SK-N-SH (cell line): ENCODE measurements around the gene PALM3.

ENCODE experiments used
- EZH2phosphoT487 ChIP-seq: fragments of 200-600 bp; sonication (generic); IDR thresholded peaks from 2 replicates; pipeline ENCODE4 v1.6.1; 2017; ENCODE audit warnings: low read depth, mixed run types, mild to moderate bottlenecking, antibody characterized with exemption, moderate library complexity, borderline replicate concordance
- GABPA ChIP-seq: IDR thresholded peaks from 2 replicates; pipeline ENCODE4 v1.4.0; 2012; ENCODE audit warnings: low read depth, mild to moderate bottlenecking
- MEF2A ChIP-seq: IDR thresholded peaks from 2 replicates; pipeline ENCODE4 v1.4.0; 2012; ENCODE audit warnings: low read depth, borderline replicate concordance
- TAF1 ChIP-seq: IDR thresholded peaks from 2 replicates; pipeline ENCODE4 v1.6.1; 2012; ENCODE audit warnings: low read depth, mild to moderate bottlenecking, low read length, moderate library complexity, borderline replicate concordance
- YY1 ChIP-seq: IDR thresholded peaks from 2 replicates; pipeline ENCODE4 v1.4.0; 2012; ENCODE audit warnings: low read depth, mild to moderate bottlenecking
- TF ChIP-seq, protein P1 (sequence below): fragments of 200-600 bp; sonication (generic); IDR thresholded peaks from 2 replicates; pipeline ENCODE4 v1.6.1; 2017; ENCODE audit warnings: antibody characterized with exemption, mild to moderate bottlenecking, moderate library complexity
- TF ChIP-seq, protein P2 (sequence below): IDR thresholded peaks from 2 replicates; pipeline ENCODE4 v1.4.0; 2012; ENCODE audit warnings: low read depth

DNA sequence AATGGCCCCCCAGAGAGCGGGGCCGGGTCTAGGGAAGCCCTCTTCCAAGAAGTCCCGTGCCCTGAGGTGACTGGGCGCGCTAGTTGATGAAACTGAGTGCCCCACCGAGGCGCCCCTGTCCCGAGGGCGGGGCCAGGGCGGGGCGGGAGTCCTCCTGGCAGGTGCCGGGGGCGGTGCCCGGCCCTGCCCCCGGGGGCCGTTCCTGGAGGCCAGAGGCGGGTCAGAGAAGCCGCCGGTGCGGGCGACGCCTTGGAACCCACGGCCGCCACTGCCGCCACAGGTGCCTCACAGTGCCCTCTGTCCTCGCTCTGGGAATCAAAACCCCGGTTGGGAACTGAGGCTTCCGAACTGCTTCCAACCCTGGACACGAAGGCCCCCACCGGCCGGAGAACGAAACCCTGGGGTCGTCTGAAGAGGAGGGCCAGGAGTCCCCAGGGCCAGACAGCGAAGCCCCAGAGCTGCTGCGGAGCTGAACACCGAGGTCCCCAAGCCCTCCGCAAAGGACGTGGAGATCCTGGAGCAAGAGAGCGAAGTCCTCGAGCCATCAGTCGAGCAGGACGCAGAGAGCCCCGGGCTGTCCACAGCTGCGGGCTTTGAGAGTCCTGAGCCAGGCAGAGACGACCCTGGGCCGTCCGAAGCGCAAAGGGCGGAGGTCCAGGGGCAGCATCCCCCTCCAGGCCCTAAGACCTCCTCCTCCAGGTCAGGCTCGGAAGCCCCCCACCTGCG is 10.8 kb upstream of the PALM3 start, which contains the start of gene MISP3:
- no peak for TF ChIP-seq EZH2phosphoT487
- no peak for TF ChIP-seq YY1
- no peak for TF ChIP-seq GABPA
- no peak for TF ChIP-seq TAF1
- TF ChIP-seq MEF2A, result no peak
- TF ChIP-seq, protein P1, sequence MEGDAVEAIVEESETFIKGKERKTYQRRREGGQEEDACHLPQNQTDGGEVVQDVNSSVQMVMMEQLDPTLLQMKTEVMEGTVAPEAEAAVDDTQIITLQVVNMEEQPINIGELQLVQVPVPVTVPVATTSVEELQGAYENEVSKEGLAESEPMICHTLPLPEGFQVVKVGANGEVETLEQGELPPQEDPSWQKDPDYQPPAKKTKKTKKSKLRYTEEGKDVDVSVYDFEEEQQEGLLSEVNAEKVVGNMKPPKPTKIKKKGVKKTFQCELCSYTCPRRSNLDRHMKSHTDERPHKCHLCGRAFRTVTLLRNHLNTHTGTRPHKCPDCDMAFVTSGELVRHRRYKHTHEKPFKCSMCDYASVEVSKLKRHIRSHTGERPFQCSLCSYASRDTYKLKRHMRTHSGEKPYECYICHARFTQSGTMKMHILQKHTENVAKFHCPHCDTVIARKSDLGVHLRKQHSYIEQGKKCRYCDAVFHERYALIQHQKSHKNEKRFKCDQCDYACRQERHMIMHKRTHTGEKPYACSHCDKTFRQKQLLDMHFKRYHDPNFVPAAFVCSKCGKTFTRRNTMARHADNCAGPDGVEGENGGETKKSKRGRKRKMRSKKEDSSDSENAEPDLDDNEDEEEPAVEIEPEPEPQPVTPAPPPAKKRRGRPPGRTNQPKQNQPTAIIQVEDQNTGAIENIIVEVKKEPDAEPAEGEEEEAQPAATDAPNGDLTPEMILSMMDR, result no peak
- TF ChIP-seq, protein P2, sequence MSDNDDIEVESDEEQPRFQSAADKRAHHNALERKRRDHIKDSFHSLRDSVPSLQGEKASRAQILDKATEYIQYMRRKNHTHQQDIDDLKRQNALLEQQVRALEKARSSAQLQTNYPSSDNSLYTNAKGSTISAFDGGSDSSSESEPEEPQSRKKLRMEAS, result no peak
